ENCODE measurements around the gene SEC14L2.

Gene SEC14L2

DNA sequence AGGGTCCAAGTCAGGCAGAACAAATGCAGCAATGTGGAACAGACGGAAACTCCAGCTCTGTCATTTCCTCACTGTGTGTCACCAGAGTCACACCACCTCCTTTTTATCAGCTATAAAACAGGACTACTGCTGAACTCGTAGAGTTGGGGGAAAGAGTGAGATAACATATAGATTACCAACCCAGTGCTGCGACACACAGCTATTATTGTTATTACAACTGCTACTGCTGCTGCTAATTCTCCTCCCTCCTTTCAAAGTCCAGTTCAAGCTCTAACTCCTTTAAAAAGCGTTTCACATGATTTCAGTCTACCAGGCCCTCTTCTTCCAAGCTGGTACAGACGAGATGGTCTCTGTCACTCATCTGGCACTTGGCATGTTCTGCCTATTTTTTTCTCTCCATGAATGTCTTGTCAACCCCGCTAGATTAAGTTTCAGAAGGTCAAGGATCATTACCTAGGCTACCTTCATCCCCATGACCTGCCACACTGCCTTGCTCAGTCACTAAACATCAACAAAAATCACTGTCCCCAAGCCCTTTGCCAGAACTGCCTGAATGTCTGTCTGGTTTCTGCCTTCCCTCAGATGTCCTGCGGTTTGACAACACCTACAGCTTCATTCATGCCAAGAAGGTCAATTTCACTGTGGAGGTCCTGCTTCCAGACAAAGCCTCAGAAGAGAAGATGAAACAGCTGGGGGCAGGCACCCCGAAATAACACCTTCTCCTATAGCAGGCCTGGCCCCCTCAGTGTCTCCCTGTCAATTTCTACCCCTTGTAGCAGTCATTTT lies 25.1 kb downstream of the SEC14L2 start:
- POLR2A ChIA-PET (ENCODE audit: low non-redundant PET): no interaction called here
- TF ChIP-seq, protein P1, sequence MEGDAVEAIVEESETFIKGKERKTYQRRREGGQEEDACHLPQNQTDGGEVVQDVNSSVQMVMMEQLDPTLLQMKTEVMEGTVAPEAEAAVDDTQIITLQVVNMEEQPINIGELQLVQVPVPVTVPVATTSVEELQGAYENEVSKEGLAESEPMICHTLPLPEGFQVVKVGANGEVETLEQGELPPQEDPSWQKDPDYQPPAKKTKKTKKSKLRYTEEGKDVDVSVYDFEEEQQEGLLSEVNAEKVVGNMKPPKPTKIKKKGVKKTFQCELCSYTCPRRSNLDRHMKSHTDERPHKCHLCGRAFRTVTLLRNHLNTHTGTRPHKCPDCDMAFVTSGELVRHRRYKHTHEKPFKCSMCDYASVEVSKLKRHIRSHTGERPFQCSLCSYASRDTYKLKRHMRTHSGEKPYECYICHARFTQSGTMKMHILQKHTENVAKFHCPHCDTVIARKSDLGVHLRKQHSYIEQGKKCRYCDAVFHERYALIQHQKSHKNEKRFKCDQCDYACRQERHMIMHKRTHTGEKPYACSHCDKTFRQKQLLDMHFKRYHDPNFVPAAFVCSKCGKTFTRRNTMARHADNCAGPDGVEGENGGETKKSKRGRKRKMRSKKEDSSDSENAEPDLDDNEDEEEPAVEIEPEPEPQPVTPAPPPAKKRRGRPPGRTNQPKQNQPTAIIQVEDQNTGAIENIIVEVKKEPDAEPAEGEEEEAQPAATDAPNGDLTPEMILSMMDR (conservative IDR thresholded peaks at IDR 0.05; ENCODE audit: low read depth): no peak
- CTCF ChIA-PET: no interaction called here
- peak overlapping the region; percentile 99 for H3K27ac ChIP-seq
- DNase-seq (ENCODE audit: low spot score): no peak

DNA sequence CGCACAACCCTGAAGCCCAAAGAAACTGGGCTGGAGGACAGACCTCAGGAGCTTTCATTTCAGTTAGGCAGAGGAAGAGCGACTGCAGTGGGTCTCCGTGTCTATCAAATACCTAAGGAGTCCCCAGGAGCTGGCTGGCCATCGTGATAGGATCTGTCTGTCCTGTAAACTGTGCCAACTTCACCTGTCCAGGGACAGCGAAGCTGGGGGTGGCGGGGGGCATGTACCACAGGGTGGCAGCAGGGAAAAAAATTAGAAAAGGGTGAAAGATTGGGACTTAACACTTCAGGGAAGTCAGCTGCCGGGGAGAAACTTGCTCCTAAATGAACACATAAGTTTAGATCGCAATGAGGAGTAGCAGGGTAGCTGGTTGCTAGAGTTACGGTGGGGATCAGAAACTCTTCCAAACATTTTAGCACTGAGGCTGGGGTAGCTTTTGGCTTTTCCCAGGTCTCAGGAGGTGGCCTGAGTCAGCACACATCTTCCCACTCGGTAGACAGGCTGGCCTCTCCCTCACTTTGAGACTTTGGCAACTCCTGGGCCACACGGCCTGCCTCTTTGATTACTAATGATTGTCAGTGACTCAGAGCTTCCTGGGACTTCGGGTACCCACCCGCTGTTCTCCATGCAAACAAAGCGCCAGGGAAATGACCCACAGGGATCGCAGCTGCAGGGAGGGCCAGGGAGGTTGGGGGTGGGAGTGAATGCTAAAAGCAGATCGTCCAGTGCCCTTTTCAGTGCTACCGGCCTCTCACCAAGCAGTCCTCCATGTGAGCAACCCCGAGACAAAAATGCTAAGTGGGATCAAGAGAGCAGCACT lies 25.9 kb downstream of the SEC14L2 start:
- POLR2A ChIA-PET (ENCODE audit: low non-redundant PET): interaction anchor here (1.0 to 2.3 kb wide), 2 partner anchors 10 to 26 kb away, joined by 3 to 6 read pairs; partner anchors contain the start of gene SEC14L2
- CTCF ChIA-PET: no interaction called here
- peak; percentile 79 for DNase-seq (ENCODE audit: low spot score)
- TF ChIP-seq, protein P1 (conservative IDR thresholded peaks at IDR 0.05; ENCODE audit: low read depth): no peak
- H3K27ac ChIP-seq: peak overlapping the region; percentile 99

DNA sequence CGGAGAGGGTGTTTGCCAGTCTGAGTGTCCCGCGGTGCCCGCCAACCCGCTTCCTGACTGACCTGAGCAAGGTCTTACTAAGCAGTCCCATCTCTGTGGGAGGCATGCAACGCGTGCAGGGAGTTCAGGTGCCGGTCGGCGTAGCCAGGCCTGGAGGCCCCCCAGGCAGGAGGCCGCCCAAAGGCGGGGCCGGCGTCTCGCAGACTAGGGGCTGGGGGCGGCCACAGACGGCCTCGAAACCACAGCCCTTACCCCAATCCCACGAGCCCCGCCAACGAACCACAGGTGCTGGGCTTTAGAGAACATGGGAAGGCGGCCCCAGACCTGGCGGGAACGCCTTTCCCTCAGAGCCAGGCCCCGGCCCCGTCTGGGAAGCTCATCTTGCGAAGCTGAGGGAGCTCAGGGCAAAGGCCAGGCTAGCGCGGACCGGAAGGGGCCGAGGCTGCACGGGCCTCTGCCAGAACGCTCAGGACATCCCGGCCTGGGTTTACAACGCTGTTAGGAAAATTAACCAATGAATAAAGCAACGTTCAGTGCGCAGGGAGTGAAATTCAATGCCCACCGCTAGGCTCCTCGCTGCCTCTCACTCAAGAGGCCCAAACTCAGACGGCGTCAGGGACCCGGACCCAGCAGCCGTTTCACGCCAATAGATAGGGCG lies 26.6 kb downstream of the SEC14L2 start:
- DNase-seq (ENCODE audit: low spot score): peak; percentile 34
- ChIA-PET CTCF (interaction anchor here (1.3 kb wide), 1 partner anchor 136 kb away, joined by 5 read pairs; no protein-coding TSS in a partner anchor), POLR2A (ENCODE audit: low non-redundant PET) (interaction anchor here (1.0 to 2.3 kb wide), 2 partner anchors 11 to 27 kb away, joined by 3 to 6 read pairs; partner anchors contain the start of gene SEC14L2)
- TF ChIP-seq, protein P1 (conservative IDR thresholded peaks at IDR 0.05; ENCODE audit: low read depth): no peak
- peak overlapping the region; percentile 99 for H3K27ac ChIP-seq

DNA sequence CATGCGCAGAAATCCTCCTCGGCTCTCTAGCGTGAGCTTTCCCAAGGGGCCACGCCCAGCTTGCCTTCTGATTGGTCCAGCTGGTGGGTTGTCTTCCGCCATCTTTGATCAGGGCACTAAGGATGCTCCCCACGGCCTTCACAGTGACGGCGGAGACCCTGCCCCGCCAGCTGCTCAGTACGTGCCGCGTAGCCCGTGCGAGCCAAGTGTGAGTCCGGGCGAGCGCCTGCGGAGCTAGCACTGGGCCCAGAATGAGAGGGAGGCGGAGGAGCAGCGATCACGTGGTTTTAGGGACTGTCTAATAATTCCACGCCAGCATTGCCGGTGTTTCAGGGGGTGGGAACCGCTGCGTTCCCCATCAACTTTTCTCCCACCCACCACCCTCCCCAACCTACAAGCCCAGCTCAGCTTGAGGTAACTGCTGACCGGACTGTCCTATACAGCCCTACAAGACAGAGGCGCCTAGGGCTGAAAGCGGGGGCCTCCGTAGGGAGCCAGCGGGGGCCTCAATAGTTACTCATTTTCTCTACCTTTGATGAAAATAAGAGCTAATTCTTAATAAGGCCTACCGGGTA lies 27.2 kb downstream of the SEC14L2 start:
- ChIA-PET CTCF (interaction anchor here (0.7 to 1.3 kb wide), 2 partner anchors 136 to 1902 kb away, joined by 3 to 5 read pairs; no protein-coding TSS in a partner anchor), POLR2A (ENCODE audit: low non-redundant PET) (interaction anchor here (1.0 to 2.3 kb wide), 2 partner anchors 11 to 27 kb away, joined by 3 to 6 read pairs; partner anchors contain the start of gene SEC14L2)
- H3K27ac ChIP-seq: peak overlapping the region; percentile 99

DNA sequence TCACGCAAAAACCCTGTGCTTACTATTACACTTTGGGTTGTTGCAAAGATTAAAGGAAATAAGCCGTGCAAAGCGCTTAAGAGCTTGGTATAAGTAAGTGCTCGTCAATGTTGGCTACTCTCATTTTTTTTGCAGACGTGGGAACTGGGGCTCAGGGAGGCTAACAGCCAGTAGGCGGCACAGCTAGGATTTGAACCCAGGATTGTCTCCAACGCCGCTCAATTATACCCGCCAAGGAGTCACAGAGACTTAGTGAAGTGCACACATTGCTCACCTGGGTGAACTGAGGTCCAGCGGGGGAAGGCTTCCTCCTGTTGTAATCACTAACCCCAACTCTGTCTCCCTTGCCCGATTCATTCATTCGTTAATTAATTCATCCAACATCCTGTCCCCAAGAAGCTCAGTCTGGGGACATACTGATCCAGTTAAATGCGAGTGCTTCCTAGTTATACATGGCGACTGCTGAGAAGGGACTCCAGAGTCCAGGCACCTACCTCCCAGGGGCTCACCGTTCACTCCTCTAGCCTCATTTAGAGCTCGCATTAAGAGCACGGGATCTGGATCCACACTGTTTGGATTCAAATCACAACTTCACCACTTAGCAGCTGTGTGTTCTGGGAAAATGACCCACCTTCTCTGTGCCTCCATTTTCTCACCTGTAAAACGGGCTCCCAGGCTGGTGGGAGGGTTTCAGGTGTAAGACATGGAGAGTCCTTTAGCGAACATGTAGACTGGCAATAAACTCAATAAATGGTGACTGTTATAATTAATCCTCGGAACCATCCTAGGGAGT lies 27.9 kb downstream of the SEC14L2 start:
- POLR2A ChIA-PET (ENCODE audit: low non-redundant PET): interaction anchor here (2.3 kb wide), 1 partner anchor 28 kb away, joined by 6 read pairs; the partner anchor contains the start of gene SEC14L2
- TF ChIP-seq, protein P1 (conservative IDR thresholded peaks at IDR 0.05; ENCODE audit: low read depth): no peak
- no peak for DNase-seq (ENCODE audit: low spot score)
- CTCF ChIA-PET: interaction anchor here (0.7 to 1.3 kb wide), 2 partner anchors 137 to 1903 kb away, joined by 3 to 5 read pairs; no protein-coding TSS in a partner anchor
- peak overlapping the region; percentile 99 for H3K27ac ChIP-seq

More for the DNA sequence above, 27.2 kb downstream of the SEC14L2 start:
- TF ChIP-seq, protein P1 (conservative IDR thresholded peaks at IDR 0.05; ENCODE audit: low read depth): no peak
- peak; percentile 95 for DNase-seq (ENCODE audit: low spot score)
